Measurements from ENCODE around the gene SCGB3A1.

The SCGB3A1 gene

DNA sequence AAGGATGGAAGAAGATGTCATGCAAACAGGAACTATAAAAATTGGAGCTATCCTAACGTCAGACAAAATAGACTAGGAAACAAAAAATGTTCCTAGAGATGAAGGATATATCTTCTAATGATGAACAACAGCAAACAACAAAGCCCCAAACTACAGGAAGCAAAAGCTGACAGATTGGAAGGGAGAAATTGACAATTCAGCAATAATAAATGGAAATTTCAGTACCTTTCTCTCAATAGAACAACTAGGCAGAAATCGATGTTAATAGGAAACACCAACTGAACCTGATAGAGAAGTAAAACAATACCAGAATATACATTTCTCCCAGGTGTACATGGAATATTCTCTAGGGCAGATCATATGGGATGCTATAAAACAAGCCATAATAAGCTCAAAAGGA, 7.6 kb downstream of the SCGB3A1 start:
- no peak for DNase-seq

- DNase-seq = no peak
These were observed 10.6 kb downstream of the SCGB3A1 start for GRCh38 chr5:180580681-180581080.

DNA sequence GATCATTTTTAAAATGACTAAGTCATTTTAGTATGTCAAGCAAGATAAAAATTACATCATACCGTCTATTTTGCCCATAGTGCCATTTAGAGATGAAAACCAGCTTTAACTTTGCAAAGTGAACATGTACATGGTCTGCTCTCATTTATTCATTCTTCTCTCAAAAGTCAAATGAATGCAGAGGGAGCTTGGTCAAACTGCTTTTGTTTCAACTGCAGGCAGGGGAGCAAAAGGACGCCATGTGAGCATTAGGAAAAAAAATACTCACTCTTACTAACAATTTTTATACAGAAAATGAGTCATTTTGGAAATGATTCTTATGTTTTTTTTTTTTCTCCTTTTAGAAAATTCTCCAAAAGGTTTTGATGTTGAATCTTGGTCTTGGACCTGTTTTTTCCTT, 15.7 kb downstream of the SCGB3A1 start:
- DNase-seq = no peak

DNA sequence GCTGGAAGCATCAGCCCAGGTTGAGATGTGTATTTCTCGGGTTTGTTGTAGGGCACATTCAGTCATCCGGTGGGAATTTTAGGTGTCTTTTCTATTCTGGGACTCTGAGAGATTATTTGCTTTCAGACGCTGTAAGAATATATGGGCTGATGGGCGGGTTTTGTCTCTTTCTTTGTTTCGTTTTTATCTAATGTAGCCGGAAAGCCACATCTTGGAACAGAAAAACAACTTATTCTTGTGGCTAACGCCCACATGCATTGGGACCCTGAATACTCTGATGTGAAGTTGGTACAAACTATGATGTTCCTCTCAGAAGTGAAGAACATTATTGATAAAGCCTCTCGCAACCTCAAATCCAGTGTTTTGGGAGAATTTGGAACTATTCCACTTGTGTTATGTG, 22.4 kb downstream of the SCGB3A1 start:
- no peak for DNase-seq

GRCh38 chr5:180563994-180564393, 27.3 kb downstream of the SCGB3A1 start:
- no peak for DNase-seq

GRCh38 chr5:180558232-180558631, 33.1 kb downstream of the SCGB3A1 start:
- DNase-seq = no peak

DNA sequence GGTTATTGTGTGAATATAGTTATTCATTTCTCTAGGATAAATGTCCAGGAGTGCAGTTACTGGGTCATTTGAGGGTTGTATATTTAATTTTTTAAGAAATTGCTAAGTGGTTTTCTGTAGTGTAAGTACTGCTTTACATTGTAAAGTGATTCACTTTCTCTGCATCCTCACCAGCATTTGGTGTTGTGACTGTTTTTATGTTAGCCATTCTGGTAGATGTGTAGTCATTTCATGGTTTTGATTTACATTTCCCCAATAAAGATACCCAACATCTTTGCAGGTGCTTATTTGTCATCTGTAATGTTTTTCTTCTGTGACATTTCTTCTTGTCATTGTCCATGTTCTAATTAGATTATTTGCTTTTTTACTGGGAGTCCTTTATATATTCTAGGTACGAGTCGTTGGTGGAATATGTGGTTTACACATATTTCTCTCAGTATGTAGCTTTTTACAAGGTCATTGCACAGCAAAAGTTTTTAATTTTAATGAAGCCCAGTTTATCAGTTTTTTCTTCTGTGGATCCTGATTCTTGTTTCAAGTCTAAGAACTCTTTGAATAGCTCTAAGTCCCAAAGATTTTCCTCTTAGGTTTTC, 34.0 kb downstream of the SCGB3A1 start:
- no peak for DNase-seq

- no peak for DNase-seq
These were observed 36.0 kb downstream of the SCGB3A1 start for GRCh38 chr5:180555168-180555921.

- DNase-seq = no peak
These were observed 37.8 kb downstream of the SCGB3A1 start for GRCh38 chr5:180553530-180553929.

DNA sequence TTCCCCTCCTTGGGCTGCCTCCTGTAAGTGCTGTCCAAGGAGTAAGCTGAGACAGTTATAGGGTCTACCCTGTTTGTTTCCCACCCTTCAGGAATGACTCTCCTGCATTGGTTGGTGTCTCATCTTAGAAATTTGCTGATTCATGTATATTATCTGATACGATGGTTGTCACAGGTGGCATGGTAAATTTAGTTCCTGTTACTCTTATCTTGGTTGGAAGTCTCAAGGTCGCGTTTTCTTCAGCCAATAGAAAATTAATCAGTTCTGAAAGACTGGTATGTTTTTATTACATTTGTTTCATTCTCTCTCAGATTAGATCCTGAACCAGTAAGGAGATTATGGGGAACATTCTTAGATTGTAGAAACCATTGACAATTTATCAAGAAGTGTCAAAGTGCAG, 42.7 kb downstream of the SCGB3A1 start:
- DNase-seq = no peak

DNA sequence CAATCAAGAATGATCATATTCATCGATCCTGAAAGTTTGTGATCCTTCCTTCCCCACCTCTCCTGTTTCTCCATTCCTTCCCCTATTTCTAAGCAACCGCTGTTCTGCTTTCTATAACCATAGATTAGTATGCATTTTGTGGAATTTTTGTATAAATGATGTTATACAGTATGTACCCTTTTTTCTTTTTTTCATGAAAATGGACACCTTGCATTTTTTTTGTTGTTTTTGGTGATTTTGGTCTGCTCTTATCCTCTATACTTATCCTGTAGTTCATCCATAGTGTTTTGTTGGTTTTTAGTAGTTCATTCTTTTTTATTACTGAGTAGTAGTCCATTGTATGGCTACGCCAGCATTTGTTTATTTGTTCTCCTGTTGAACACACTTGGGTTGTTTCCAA, 46.1 kb downstream of the SCGB3A1 start:
- no peak for DNase-seq

DNA sequence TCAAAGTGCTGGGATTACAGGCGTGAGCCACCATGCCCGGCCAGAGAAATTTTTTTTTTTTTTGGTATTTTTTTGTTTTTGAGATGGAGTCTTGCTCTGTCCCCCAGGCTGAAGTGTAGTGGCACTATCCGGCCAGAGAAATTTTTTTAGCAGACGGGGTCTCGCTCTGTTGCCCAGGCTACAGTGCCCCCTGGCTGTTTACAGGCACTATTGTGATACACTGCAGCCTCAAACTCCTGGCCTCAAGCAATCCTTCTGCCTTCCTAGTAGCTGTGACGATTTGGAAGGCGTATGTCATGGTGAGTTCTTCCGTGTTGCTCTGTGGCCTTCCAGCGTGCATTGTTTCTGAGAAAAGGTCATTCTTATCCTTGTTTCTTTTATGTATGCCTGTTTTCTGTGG, 49.6 kb downstream of the SCGB3A1 start:
- DNase-seq = no peak
